Tongue (tissue), 2 donors: ENCODE measurements around the gene CUL1. TPM values are rescaled to one million over a fixed set of nuclear protein-coding genes. Genes with fewer than 3 reads are reported as not detected.

Experiments
- DNase-seq: peaks from one replicate; pipeline ENCODE4 v3.0.0-alpha.2; 2015
- total RNA-seq: library from RNA; depleted of rRNA; stranded (reverse); fragments of >200 nt; gene quantifications from one replicate; pipeline ENCODE4 v1.2.3, GENCODE V29; 2014

Gene CUL1
- total RNA-seq, 1 donor from 2014 or later, result 64.5 TPM

GRCh38 chr7:148761499-148762278 lies 63.0 kb downstream of the CUL1 start:
- DNase-seq, result peak; percentile 30

GRCh38 chr7:148763622-148764021 lies 64.9 kb downstream of the CUL1 start:
- DNase-seq, result no peak

DNA sequence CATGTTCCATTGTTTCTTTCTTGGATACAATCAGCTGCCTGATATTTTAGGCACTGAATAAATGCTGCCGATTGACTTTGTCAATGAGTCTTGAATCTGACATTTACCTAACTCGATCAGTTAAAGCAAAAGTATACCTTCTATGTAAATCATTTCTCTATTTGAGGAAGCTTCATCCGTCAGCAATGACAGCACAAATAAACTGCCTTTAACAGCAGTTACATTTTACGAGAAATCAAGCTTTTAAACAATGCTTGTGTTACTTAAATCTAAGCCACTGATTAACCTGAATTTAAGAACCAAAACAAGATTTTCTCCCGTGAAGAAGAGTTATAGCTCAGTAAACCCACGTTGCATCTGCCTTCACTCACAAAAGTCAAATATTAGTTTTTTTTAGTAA lies 71.3 kb downstream of the CUL1 start:
- DNase-seq, result no peak

DNA sequence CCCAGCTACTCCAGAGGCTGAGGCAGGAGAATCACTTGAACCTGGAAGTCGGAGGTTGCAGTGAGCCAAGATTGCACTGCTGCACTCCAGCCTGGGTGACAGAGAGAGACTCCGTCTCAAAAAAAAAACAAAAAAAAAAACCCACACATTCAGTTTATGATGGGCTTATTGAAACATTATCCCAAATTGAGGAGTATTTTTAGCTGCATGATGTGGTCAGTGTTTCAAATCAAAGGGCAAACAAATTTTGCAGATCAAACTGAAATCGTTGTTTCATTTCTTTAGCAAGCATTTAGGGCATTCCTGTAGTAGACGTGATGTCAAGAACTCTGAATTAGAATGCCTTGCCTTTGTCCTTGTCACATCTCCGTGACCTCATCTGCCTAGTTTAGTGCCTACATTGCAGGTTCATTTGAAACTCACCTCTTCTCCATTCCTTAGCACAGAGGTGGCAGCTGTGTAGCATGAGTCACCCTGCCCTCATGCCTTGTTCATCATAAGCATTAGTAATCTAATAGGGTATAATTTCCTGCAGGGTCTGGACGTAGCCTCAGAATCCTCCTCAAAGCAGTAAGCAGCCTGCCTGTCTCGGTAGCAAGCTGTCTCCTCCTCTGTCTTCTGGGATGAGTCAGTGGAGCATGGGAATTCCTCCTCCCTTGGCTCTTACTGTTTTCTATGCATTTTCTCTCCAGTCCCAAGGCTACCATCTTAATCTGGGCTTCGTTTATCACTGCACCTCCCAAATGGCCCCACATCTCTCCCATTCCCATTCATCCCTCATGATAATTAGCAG lies 73.8 kb downstream of the CUL1 start:
- no peak for DNase-seq

DNA sequence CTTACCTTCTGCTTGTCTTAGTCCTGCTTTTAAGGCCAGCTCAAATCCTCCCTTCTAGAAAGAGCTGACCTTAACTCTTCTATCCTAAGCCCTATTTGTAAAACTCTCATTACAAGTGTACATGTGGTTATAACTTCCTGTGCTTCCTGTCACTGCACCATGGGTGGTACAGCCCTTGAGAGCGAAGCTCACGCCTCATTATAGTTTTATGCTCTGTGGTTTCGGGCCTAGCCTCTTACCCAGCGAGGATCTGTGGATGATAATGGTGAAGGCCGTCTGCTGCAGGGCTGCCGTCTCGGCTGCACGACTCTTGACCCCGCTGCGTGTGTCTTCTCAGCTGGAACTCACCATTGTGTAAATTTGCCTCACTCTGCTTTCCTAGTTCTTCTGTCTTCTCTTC lies 74.6 kb downstream of the CUL1 start:
- no peak for DNase-seq

GRCh38 chr7:148774471-148774870 lies 75.8 kb downstream of the CUL1 start:
- DNase-seq, result no peak

- DNase-seq, result no peak
Observed at GRCh38 chr7:148782757-148783456, 84.2 kb downstream of the CUL1 start.

DNA sequence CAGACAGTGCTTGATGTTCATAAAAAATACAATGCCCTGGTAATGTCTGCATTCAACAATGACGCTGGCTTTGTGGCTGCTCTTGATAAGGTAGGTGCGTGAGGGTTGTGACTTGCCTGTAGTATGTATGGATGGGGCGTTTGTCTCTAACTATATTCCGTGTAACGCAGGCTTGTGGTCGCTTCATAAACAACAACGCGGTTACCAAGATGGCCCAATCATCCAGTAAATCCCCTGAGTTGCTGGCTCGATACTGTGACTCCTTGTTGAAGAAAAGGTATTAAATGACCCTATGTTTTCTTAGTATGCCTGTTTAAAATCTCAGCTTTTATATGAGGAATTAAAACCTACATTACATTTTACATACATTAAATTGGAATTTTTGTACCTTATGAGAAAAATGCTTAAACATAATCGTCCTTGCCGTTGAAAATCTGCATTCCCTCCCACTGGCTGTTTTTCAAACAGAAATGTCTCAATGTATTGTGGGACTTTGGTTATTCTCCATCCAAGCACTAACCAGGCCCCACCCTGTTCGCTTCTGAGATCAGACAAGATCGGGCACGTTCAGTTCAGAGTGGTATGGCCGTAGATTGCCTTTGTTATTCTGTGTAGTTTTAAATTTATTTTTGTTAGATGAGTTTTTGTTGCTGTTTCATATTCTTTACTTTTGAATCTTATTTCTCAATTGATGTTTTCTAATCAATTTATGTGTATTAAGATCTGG lies 85.3 kb downstream of the CUL1 start:
- peak; percentile 19 for DNase-seq

- DNase-seq, result no peak
Observed at GRCh38 chr7:148787571-148788295, 89.0 kb downstream of the CUL1 start.

DNA sequence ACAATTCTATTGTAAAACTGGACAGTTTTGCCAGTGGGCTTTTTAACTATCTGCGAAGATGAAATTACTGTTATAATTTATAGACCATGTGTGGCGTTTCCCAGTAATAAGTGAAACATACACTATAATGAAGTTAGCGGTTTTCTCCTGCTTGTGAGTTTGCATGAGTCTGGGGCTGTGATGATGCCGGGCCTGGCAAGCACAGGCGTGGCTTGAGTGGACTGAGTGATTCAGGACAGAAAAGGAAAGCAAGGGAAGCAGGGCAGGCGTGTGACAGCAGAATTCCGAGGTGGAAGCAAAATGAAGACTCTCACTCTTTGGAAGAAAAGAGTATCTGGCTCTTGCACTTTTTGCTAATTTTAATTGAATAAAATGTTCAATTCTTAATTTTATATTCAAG lies 90.5 kb downstream of the CUL1 start:
- no peak for DNase-seq

DNA sequence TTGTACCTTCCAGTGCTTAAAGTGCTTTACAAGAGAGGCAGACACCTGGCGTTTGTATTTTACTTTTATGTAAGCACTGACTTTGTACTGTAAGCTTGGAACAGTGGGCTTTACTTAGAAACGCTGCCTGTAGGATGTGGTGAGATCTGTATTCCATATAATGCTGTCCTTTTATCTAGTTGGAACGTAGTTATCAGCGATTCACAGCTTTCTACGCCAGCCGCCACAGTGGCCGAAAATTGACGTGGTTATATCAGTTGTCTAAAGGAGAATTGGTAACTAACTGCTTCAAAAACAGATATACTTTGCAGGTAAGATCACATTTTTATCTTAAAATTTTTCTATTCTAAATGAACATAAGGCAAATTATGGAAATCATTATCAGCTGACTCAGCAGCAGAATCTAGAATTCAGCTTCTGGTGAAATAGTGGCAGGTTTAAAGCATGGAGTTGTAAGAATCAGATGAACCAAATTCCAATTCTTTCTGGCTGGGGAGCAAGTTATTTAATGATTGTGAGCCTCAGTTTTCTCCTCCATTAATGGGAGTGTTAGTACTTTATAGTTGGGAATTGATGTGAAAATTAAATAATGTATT lies 91.5 kb downstream of the CUL1 start:
- no peak for DNase-seq

DNA sequence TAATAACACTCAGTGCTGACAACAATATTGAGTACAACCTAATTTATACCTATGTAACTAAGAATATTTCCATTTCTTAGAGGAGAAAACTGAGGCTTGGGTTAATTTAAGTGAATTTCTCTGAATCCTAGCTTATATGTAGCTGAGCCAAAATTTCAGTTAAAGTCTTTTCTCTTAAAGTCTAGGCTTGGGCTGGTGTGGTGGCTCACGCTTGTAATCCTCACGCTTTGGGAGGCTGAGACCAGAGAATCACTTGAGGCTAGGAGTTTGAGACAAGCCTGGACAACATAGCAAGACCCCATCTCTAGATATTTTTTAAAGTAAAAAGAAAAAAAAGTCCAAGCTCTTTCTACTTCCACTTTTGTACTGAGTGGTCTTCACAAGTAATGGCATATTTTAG lies 92.1 kb downstream of the CUL1 start:
- no peak for DNase-seq

GRCh38 chr7:148791546-148791945 lies 92.8 kb downstream of the CUL1 start:
- no peak for DNase-seq

- DNase-seq, result no peak
Observed at GRCh38 chr7:148793590-148793989, 94.9 kb downstream of the CUL1 start.

DNA sequence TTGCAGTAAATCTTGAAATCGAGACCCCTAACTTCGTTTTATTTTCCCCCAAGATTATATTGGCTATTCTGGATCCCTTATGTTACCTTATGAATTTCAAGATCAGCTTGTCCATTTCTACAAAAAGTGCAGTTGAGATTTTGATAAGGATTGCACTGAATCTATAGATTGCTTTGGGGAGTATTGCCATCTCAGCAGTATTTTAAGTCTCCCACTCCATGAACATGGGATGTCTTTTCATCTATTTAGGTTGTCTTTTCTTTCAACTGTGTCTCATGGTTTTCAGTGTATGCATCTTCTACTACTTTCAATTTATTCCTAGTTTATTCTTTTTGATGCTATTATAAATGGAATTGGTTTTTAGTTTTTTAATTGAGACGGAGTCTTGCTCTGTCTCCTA lies 95.8 kb downstream of the CUL1 start:
- DNase-seq, result no peak

DNA sequence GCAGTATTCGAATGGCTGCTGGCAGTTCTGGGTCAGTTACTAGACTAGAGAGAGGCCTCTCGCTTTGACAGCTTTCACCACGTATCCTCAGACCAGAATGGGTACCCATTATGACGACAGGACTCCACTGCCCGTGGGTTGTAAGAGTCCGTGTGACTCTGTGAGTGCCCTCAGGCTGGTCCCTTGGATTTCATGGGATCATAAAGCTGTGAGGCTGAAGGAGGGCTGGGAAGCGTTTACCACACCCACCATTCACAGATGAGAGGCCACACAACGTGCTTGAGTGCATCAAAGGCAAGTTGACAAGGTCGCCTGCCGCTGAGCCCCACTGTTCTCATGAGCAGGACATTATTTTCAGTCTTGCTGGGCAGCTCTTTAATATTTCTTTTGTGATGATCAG lies 98.1 kb downstream of the CUL1 start:
- no peak for DNase-seq

DNA sequence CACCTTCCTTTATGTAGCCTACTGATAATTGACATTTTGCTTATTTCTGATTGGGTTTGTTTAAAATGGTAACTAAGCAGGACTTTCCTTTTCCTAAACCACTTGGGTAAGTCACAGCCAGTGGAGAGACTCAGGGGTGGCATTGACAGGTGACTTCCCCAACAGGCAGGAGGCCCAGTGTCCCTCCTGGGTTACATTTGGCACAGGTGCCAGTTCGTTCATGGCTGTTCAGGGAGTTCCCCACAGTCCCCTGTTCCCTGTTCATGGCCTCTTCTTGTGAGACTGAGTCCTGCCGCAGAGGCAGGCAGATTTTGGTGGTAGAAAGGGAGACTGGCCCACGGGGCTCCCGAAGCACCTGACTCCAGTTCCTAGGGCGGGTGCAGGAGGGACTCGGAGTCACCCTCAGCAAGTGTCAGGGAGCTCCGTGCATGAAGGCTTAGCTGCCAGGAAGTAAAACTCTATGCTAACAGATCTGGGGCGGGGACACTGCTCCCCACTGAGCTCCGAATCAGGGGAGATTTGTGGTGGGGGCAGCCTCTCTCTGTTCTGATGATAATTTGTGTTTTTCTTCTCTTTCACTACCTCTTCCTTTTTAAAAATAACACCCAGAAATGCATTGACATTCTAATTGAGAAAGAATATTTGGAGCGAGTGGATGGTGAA lies 101.3 kb downstream of the CUL1 start:
- no peak for DNase-seq

DNA sequence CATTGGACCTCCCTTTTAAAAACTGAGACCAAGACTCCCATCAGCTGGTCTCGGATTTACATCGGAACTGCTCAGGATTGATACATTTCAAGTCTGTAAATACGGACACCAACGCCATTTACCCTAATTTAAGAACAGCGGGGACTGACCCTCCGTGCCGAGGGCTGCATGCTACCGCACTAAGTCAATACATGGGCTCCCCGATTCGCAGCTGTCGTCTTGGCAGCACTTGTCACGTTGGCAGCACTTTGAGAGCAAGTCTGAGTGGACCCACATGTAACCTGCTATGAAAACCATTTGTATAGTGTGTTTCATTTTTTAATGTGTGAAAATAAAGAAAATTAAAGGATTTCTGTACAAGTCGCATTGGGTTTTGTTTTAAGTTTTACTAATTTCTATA lies 102.0 kb downstream of the CUL1 start:
- DNase-seq, result peak; percentile 66

GRCh38 chr7:148802101-148802493 lies 103.4 kb downstream of the CUL1 start:
- no peak for DNase-seq

- DNase-seq, result no peak
Observed at GRCh38 chr7:148803094-148803493, 104.4 kb downstream of the CUL1 start.
